WERI-Rb-1 (cell line): ENCODE measurements around the gene GIMAP2.

ENCODE experiments used
- DNase-seq: peaks from one replicate; pipeline ENCODE4 v3.0.0-alpha.2; 2020
- H3K27ac ChIP-seq: fragments of 250-450 bp; sonication (Bioruptor Pico); 2 replicates; pipeline ENCODE4 v1.5.1; 2020; ENCODE audit warnings: mild to moderate bottlenecking, moderate library complexity
- H3K27me3 ChIP-seq: fragments of 250-450 bp; sonication (Bioruptor Pico); 2 replicates; pipeline ENCODE4 v1.5.1; 2021; ENCODE audit warnings: mild to moderate bottlenecking, low read depth, moderate library complexity; ENCODE audit not compliant: insufficient read depth, severe bottlenecking
- H3K36me3 ChIP-seq: fragments of 250-450 bp; sonication (Bioruptor Pico); 2 replicates; pipeline ENCODE4 v1.5.1; 2020; ENCODE audit warnings: mild to moderate bottlenecking, moderate library complexity
- H3K4me3 ChIP-seq: 2 replicates; pipeline ENCODE4 v1.5.1; 2011; ENCODE audit warnings: low read depth, mild to moderate bottlenecking, control low read depth, low read length
- H3K9me3 ChIP-seq: fragments of 250-450 bp; sonication (Bioruptor Pico); 2 replicates; pipeline ENCODE4 v1.5.1; 2021; ENCODE audit warnings: mild to moderate bottlenecking, moderate library complexity; ENCODE audit not compliant: severe bottlenecking
- TF ChIP-seq, protein P1 (sequence below): IDR thresholded peaks from 2 replicates; pipeline ENCODE4 v1.5.1; 2011; ENCODE audit warnings: low read depth, mild to moderate bottlenecking, control low read depth, inconsistent platforms, low read length

The GIMAP2 gene

DNA sequence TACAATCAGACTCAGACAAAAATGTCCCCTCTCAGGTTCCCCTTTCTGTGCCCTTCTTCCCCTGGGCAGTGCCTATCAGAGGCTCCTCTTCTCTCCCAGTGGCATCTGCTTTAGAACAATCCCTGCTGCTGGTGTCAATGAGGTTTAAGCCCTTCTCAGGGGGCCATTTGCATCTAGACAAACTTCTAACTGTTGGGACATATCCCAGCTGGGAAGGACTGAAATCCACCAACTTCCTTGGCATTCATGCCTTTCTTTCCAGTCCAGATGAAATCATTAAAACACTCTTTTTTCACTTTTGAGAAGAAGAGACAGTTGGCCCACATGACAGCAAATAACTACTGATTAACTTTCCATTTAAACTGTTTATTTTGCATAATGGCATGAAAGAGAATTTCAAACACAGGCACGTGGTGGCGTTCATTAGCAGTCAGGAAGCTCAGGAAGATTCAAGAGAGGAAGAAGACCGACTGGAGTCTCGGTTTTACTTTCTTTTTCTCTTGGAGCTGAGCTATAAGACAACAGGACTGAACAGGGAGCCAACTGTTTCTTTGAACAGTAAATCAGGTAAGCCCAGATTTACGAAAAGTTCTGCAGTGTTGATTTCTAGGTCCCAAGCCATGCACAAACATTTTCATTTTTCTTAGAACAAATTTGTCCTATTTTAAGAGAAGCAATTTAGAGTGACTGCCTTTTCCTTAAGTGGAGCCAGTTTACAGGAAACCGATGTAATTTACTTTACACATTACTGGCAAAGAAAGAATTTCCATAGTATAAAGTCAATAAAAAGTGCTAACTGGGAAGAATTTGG, at the start of gene GIMAP2:
GIMAP2 (plus strand) TSS at position 488 of the 811 bp plus-strand sequence. CDS start 1,354 bp downstream, outside the sequence.
- TF ChIP-seq, protein P1, sequence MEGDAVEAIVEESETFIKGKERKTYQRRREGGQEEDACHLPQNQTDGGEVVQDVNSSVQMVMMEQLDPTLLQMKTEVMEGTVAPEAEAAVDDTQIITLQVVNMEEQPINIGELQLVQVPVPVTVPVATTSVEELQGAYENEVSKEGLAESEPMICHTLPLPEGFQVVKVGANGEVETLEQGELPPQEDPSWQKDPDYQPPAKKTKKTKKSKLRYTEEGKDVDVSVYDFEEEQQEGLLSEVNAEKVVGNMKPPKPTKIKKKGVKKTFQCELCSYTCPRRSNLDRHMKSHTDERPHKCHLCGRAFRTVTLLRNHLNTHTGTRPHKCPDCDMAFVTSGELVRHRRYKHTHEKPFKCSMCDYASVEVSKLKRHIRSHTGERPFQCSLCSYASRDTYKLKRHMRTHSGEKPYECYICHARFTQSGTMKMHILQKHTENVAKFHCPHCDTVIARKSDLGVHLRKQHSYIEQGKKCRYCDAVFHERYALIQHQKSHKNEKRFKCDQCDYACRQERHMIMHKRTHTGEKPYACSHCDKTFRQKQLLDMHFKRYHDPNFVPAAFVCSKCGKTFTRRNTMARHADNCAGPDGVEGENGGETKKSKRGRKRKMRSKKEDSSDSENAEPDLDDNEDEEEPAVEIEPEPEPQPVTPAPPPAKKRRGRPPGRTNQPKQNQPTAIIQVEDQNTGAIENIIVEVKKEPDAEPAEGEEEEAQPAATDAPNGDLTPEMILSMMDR = no peak
- H3K27ac ChIP-seq = no peak within 1 kb of the TSS
- H3K4me3 ChIP-seq = no peak within 1 kb of the TSS
- H3K9me3 ChIP-seq = no peaks in the 10 kb centered on the region
- DNase-seq = no peak
- no peaks in the 10 kb centered on the region for H3K27me3 ChIP-seq
- H3K36me3 ChIP-seq = no peaks in the 10 kb centered on the region

DNA sequence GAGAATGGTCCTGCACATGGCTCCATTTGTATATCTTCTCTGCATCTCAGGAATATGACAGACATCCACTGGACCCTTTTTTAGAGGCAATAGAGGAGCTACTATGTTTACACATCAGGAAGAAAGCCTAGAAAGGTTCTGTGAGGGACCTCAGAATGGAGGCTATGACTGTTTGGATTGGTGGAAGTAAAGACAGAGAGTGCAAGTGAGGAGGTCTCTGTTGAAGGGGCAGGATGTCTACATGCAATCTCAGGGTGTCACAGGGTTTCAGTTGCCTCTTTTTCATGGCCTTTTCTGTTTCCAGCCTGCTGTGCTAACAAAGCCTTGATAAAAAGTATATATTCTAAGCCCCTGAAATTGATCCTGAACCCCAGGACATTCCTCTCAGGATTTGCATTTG, 43.7 kb upstream of the GIMAP2 start:
- no peak overlapping the region for H3K27ac ChIP-seq
- no peaks in the 10 kb centered on the region for H3K27me3 ChIP-seq
- no peaks in the 10 kb centered on the region for H3K36me3 ChIP-seq
- DNase-seq = no peak
- peaks cover 6% of the 10 kb centered on the region for H3K9me3 ChIP-seq
- no peak overlapping the region for H3K4me3 ChIP-seq
- TF ChIP-seq, protein P1 = no peak

DNA sequence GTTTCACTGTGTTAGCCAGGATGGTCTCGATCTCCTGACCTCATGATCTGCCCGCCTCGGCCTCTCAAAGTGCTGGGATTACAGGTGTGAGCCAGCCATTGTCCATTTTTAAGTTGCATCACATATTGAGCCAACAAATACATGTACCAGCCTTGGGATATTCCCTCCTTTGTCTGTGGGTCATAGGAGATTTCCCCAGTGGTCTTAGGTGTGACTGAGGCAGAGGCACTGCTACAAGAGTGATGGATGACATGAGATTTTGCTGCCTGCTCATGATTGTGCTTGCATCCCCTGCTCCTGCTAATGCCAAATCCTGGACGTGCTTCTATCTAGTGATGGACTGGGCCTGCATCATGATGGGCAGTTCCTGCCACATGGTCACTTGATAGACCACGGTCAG, 42.6 kb upstream of the GIMAP2 start:
- Histone ChIP-seq H3K9me3 (peaks cover 3% of the 10 kb centered on the region), H3K4me3 (no peak overlapping the region), H3K27ac (no peak overlapping the region), H3K27me3 (no peaks in the 10 kb centered on the region), H3K36me3 (no peaks in the 10 kb centered on the region)
- no peak for DNase-seq
- TF ChIP-seq, protein P1 = no peak

DNA sequence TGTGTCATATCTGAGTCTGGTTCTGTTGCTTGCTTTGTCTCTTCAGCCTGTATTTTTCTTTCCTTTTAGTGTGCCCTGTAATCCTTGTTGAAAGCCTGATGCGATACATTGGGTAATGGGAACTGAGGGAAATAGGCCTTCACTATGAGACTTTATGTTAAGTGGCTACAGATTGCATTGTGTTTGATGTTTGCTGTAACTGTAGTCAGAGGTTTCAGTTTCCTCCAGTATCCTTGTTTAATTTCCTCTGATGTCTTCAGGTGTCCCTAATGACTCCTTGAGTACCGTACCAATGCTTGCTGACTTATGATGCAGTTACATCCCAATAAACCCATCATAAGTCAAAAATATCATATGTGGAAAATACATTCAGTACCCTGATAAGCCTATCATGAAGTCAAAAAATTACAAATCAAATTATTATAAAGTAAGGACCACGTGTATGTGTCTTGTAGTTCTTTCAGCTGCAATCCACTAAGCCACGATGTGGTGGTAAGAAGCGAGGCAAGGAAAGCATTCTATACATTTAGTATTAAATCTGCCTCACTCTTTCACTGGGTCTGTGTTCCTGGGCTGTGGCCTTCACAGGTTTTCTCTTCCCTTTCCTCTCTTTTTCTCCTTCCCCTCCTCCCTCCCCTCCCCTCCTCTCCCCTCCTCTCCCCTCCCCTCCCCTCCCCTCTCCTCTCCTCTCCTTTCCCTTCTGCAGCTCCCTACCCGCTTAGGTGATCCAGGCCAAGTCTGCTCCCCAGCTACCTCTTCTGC, 40.1 kb upstream of the GIMAP2 start:
- no peaks in the 10 kb centered on the region for H3K9me3 ChIP-seq
- H3K36me3 ChIP-seq = no peaks in the 10 kb centered on the region
- H3K27me3 ChIP-seq = no peaks in the 10 kb centered on the region
- H3K4me3 ChIP-seq = no peak overlapping the region
- TF ChIP-seq, protein P1 = no peak
- H3K27ac ChIP-seq = no peak overlapping the region
- no peak for DNase-seq

DNA sequence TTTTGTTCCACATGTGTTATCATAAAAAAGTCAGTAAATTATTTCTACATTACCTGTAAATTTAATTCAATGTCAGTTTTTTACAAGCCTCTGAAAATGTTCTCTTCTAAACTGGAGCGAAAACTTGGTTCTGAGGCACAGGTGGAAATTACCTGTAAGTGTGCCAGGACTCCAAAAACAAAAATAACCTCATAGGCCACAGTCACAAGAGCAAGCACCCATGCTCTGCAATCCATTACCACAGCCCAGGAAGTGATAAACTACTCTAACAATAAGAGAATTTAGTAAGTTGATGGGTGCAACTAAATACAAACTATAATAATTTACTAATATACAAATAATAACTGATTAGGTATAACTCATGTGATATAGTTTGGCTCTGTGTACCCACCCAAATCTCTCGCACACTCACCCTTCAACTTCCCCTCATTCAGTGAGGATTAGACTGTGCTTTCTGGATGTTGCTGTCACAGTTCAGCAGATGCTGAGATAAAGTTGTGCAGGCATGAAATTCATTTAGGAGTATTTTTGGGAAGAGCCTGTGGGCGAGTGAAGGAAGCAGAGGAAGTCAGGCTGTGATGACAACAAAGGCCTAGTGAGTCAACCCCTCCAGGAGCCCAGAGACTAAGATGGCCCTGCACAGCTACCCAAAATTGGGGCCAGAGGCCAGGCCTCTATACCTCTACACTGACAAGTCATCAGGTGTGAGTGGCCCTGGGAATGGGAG, 37.0 kb upstream of the GIMAP2 start:
- Histone ChIP-seq H3K9me3 (no peaks in the 10 kb centered on the region), H3K4me3 (no peak overlapping the region), H3K27me3 (no peaks in the 10 kb centered on the region), H3K27ac (no peak overlapping the region), H3K36me3 (no peaks in the 10 kb centered on the region)
- DNase-seq = no peak
- TF ChIP-seq, protein P1 = no peak
